Upper lobe of left lung (tissue), 6 donors: ENCODE data around the gene HIVEP3. TPM values are rescaled to one million over a fixed set of nuclear protein-coding genes. Genes with fewer than 3 reads are reported as not detected.
A peak's percentile ranks its signal among the peaks of the same experiment; 100 is the strongest.

Experiments used
- ATAC-seq, 2 donors: fragments of 200-7000 bp; cut with Tn5 transposase; one replicate each; pipeline ENCODE4 v1.9.1; 2022; ENCODE audit warnings: mild to moderate bottlenecking in 2 of 2, moderate library complexity in 2 of 2; ENCODE audit not compliant: low FRiP score in 2 of 2
- DNase-seq, 2 donors: peaks; one replicate each; pipeline ENCODE4 v3.0.0-alpha.2; 2019 to 2020
- H3K27ac ChIP-seq, 4 donors: fragments of 200-600 bp; sonication (generic); one replicate each; pipeline ENCODE4 v1.5.1; 2016 to 2019
- H3K27me3 ChIP-seq, 4 donors: fragments of 200-600 bp; sonication (generic); one replicate each; pipeline ENCODE4 v1.5.1; 2017 to 2019
- H3K36me3 ChIP-seq, 4 donors: fragments of 200-600 bp; sonication (generic); one replicate each; pipeline ENCODE4 v1.5.1; 2016 to 2019
- H3K4me1 ChIP-seq, 4 donors: fragments of 200-600 bp; sonication (generic); one replicate each; pipeline ENCODE4 v1.5.1; 2018 to 2019
- H3K4me3 ChIP-seq, 4 donors: fragments of 200-600 bp; sonication (generic); one replicate each; pipeline ENCODE4 v1.5.1; 2017 to 2019; ENCODE audit warnings: mild to moderate bottlenecking in 2 of 4, moderate library complexity in 1 of 4
- H3K9me3 ChIP-seq, 4 donors: fragments of 200-600 bp; sonication (generic); one replicate each; pipeline ENCODE4 v1.5.1; 2018 to 2019
- EP300 ChIP-seq, 4 donors: sonication (generic); formaldehyde crosslinking; IDR thresholded peaks; one replicate each; pipeline ENCODE4 v1.5.1; 2017; ENCODE audit warnings: antibody characterized with exemption in 4 of 4, control low read depth in 2 of 4
- POLR2A ChIP-seq, 4 donors: fragments of 450-650 bp; IDR thresholded peaks; one replicate each; pipeline ENCODE4 v1.5.1; 2016 to 2017; ENCODE audit warnings: antibody characterized with exemption in 4 of 4, mild to moderate bottlenecking in 2 of 4
- POLR2AphosphoS5 ChIP-seq, 2 donors: sonication (generic); formaldehyde crosslinking; IDR thresholded peaks; one replicate each; pipeline ENCODE4 v1.5.1; 2017; ENCODE audit warnings: antibody characterized with exemption in 2 of 2
- WGBS, 2 donors: methylation state at CpG; one replicate each; pipeline ENCODE4 v1.1.5; 2017 to 2018; 5-methylcytosine and 5-hydroxymethylcytosine counted together
- total RNA-seq, 6 donors: library from RNA; depleted of rRNA in 4 of 6; stranded (reverse); fragments of >200 nt in 4 of 6; gene quantifications; one replicate each; pipeline versions ENCODE4 v1.1.0 to v1.2.1, GENCODE V29; 2016 to 2021
- TF ChIP-seq, protein P1 (sequence below), 6 experiments: fragments of 450-650 bp in 4 of 6; fragments of 200-600 bp in 2 of 6; sonication (generic) in 2 of 6; IDR thresholded peaks; one replicate each; pipeline ENCODE4 v1.5.1; 2016 to 2019; ENCODE audit warnings: antibody characterized with exemption in 6 of 6
- donor health status: DM: no; HTN: no; CAD: no; lungs with moderate emphysema.
- donor health status: DM: no; HTN: yes; CAD: no; lungs with severe emphysema.

HIVEP3 gene
- total RNA-seq, 6 donors from 2014 or later = 9.7 to 23.0 (median 11.6) TPM

DNA sequence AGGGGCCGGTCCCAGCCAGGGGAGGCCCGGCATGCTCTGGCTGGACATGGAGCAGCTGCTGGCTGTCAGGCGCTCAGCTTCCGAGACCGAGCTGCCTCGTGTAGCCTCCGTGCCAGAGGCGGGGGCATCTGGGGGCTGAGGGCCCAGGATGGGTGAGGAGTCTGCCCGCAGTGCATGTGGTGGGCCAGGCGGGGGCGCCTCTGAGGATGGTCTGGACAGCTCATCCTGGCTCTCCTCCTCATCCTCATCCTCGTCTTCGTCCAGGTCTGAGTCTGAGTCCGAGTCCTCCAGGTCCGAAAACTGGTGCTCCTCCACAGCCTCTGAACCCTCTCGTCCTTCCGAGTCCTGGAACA is 405.4 kb downstream of the HIVEP3 start:
- TF ChIP-seq POLR2A (IDR thresholded peaks at IDR 0.05) (no peak), EP300 (IDR thresholded peaks at IDR 0.05) (no peak)
- TF ChIP-seq, protein P1, sequence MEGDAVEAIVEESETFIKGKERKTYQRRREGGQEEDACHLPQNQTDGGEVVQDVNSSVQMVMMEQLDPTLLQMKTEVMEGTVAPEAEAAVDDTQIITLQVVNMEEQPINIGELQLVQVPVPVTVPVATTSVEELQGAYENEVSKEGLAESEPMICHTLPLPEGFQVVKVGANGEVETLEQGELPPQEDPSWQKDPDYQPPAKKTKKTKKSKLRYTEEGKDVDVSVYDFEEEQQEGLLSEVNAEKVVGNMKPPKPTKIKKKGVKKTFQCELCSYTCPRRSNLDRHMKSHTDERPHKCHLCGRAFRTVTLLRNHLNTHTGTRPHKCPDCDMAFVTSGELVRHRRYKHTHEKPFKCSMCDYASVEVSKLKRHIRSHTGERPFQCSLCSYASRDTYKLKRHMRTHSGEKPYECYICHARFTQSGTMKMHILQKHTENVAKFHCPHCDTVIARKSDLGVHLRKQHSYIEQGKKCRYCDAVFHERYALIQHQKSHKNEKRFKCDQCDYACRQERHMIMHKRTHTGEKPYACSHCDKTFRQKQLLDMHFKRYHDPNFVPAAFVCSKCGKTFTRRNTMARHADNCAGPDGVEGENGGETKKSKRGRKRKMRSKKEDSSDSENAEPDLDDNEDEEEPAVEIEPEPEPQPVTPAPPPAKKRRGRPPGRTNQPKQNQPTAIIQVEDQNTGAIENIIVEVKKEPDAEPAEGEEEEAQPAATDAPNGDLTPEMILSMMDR (IDR thresholded peaks at IDR 0.05) = peak in 1 of 6 experiments; percentile 14
- H3K4me3 ChIP-seq = no peak overlapping the region
- no peak overlapping the region for H3K27ac ChIP-seq
- no peaks in the 10 kb centered on the region for H3K9me3 ChIP-seq
- DNase-seq = no peak
- peaks cover 0 to 26% (median 0%) of the 10 kb centered on the region in 4 donors for H3K36me3 ChIP-seq
- peaks cover 31 to 33% (median 31%) of the 10 kb centered on the region in 4 donors for H3K4me1 ChIP-seq
- ATAC-seq = no peak
- H3K27me3 ChIP-seq = no peaks in the 10 kb centered on the region
- 84 to 95% methylated on average over 7 to 13 of the region's 17 CpGs for WGBS, 2 donors

DNA sequence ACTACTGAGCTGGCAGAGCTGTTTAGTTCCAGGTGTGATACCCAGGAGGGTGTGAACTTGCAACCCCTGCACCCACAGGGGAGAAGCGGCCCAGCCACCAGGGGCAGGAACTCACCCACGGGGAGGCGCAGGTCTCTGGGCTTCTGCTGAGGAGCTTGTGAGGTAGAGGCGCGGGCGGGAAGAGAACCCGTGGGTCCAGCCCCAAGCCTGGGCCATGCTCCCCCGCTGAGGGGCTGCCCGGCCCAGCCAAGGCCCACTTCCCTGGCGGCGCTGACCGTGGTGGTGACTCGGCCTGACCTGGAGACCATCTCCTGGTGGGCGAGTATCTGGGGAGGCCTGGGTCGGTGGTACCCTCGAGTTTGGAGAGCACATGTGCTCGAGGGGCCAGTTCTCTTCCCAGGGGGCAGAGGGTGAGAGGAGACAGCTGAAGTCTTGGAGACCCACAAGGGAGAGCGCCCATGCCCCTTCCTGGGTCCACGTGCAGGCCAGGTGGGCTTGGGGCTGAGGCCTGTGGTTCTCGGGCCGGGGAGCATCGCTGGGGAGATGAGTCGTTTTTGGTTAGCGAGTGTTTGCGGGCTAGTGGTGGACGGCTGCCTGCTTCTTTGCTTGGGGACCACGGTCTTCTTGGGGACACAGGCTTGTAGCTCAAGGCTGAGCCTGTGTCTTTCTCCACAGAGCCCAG is 405.9 kb downstream of the HIVEP3 start:
- 94 to 96% methylated on average over 25 to 27 of the region's 27 CpGs for WGBS, 2 donors
- no peak for TF ChIP-seq POLR2AphosphoS5 (IDR thresholded peaks at IDR 0.05)
- TF ChIP-seq EP300 (IDR thresholded peaks at IDR 0.05) = no peak
- TF ChIP-seq POLR2A (IDR thresholded peaks at IDR 0.05) = no peak
- TF ChIP-seq, protein P1 (IDR thresholded peaks at IDR 0.05) = no peak
- no peak for DNase-seq

DNA sequence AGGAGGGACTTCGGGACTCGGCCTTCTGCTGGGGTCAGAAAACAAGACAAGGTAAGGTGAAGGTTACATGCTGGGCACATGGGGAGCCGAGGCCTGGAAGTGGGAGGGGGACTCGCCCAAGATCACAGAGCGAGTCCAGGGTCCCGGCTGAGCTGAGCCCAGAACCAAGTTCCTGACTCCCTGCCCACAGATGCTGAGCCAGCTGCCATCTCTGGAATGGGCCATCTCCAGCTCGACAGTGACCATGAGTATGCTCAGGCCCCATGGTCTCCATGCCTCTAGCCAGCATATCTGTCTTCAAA is 407.5 kb downstream of the HIVEP3 start:
- H3K9me3 ChIP-seq = no peaks in the 10 kb centered on the region
- peaks cover 0 to 26% (median 0%) of the 10 kb centered on the region in 4 donors for H3K36me3 ChIP-seq
- no peak overlapping the region for H3K4me3 ChIP-seq
- ATAC-seq (no peak), DNase-seq (no peak)
- peaks cover 21 to 31% (median 27%) of the 10 kb centered on the region in 4 donors for H3K4me1 ChIP-seq
- H3K27ac ChIP-seq = no peak overlapping the region
- no peaks in the 10 kb centered on the region for H3K27me3 ChIP-seq
- TF ChIP-seq, protein P1 (IDR thresholded peaks at IDR 0.05) = no peak
- no peak for TF ChIP-seq POLR2AphosphoS5 (IDR thresholded peaks at IDR 0.05)
- no peak for TF ChIP-seq POLR2A (IDR thresholded peaks at IDR 0.05)
- TF ChIP-seq EP300 (IDR thresholded peaks at IDR 0.05) = no peak
- 93 to 95% methylated on average over 4 to 7 of the region's 7 CpGs for WGBS, 2 donors

More for the DNA sequence above, 405.9 kb downstream of the HIVEP3 start:
- peaks cover 0 to 26% (median 0%) of the 10 kb centered on the region in 4 donors for H3K36me3 ChIP-seq
- no peak overlapping the region for H3K27ac ChIP-seq
- peaks cover 31 to 37% (median 32%) of the 10 kb centered on the region in 4 donors for H3K4me1 ChIP-seq
- H3K27me3 ChIP-seq = no peaks in the 10 kb centered on the region
- no peak for ATAC-seq
- H3K4me3 ChIP-seq = no peak overlapping the region
- no peaks in the 10 kb centered on the region for H3K9me3 ChIP-seq

DNA sequence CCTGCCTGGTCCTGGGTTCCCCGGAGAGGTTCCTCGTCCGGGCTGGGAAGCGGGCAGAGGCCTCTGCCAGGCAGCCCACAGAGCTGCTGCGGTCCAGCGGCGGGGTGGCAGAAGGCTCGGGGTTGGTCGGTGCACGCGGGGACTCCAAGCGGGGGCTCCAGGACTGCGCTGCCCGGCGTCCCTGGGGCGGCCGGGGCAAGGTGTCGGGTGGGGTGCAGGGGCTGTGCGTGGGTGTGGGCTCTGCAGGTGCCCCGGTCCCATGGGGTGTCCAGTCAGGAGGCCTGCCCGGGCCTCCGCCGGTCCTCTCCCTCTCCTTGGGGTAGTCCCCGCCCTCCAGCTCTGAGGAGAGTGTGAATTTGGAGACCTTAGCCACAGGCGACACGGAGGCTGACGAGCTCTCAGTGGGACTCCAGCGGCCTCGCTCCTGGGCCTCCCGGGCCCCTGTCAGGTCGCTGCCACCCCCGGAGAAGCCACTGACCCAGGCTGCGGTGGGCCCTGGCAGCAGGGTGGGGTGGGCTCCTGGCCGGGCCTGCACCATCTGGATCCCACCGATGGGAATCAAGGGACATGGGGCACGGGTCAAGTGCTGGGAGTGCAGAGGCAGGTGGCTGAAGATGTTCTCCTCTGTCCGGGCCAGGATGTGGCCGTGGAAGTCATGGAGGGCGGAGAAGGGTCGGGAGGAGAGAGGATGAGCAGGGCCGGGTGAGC is 408.0 kb downstream of the HIVEP3 start:
- TF ChIP-seq EP300 (IDR thresholded peaks at IDR 0.05) (no peak), POLR2A (IDR thresholded peaks at IDR 0.05) (no peak), POLR2AphosphoS5 (IDR thresholded peaks at IDR 0.05) (no peak)
- TF ChIP-seq, protein P1 (IDR thresholded peaks at IDR 0.05) = no peak
- 94 to 96% methylated on average over 16 to 37 of the region's 41 CpGs for WGBS, 2 donors
- Histone ChIP-seq H3K27me3 (no peaks in the 10 kb centered on the region), H3K36me3 (peaks cover 0 to 26% (median 0%) of the 10 kb centered on the region in 4 donors), H3K4me1 (peaks cover 16 to 26% (median 22%) of the 10 kb centered on the region in 4 donors), H3K9me3 (no peaks in the 10 kb centered on the region), H3K27ac (no peak overlapping the region), H3K4me3 (no peak overlapping the region)
- DNase-seq = no peak
- ATAC-seq = no peak
